DND-41 (cell line): ENCODE measurements around the gene PACS2.

Experiments
- ATAC-seq: fragments of 200-7000 bp; cut with Tn5 transposase; 3 replicates; pipeline ENCODE4 v1.9.1; 2021; ENCODE audit warnings: low read depth; ENCODE audit not compliant: insufficient read depth
- DNase-seq: peaks from one replicate; pipeline ENCODE4 v3.0.0-alpha.2; 2020
- H2AFZ ChIP-seq: 2 replicates; pipeline ENCODE4 v1.6.0; 2012; ENCODE audit warnings: low read depth, low read length
- H3K27ac ChIP-seq: 2 replicates; pipeline ENCODE4 v1.5.1; 2012; ENCODE audit warnings: low read length, inconsistent platforms
- H3K27me3 ChIP-seq: fragments of 200-600 bp; sonication (generic); 2 replicates; pipeline ENCODE4 v1.6.0; 2012; ENCODE audit warnings: low read length, mild to moderate bottlenecking, inconsistent platforms; ENCODE audit not compliant: insufficient read depth, poor library complexity
- H3K36me3 ChIP-seq: 2 replicates; pipeline ENCODE4 v1.5.1; 2012; ENCODE audit warnings: low read length, inconsistent platforms; ENCODE audit not compliant: insufficient read depth
- H3K4me1 ChIP-seq: 2 replicates; pipeline ENCODE4 v1.5.1; 2012; ENCODE audit warnings: mild to moderate bottlenecking, low read length; ENCODE audit not compliant: insufficient read depth
- H3K4me2 ChIP-seq: 2 replicates; pipeline ENCODE4 v1.6.0; 2012; ENCODE audit warnings: mild to moderate bottlenecking, moderate library complexity, low read length, inconsistent platforms; ENCODE audit not compliant: insufficient read depth
- H3K4me3 ChIP-seq, 2 experiments: fragments of 200-600 bp in 1 of 2; shearing (Covaris generic) in 1 of 2; 2 replicates each; pipeline ENCODE4 v1.5.1; 2012 to 2016; ENCODE audit warnings: inconsistent platforms in 2 of 2, low read length in 2 of 2, mild to moderate bottlenecking in 2 of 2, low read depth in 1 of 2, moderate library complexity in 1 of 2
- H3K79me2 ChIP-seq: 2 replicates; pipeline ENCODE4 v1.6.0; 2012; ENCODE audit warnings: low read length, inconsistent platforms; ENCODE audit not compliant: insufficient read depth
- H3K9ac ChIP-seq: 2 replicates; pipeline ENCODE4 v1.6.0; 2012; ENCODE audit warnings: low read depth, mild to moderate bottlenecking, inconsistent platforms, low read length, moderate library complexity
- H3K9me3 ChIP-seq: 2 replicates; pipeline ENCODE4 v1.5.1; 2012; ENCODE audit warnings: low read length, moderate library complexity, mild to moderate bottlenecking, inconsistent platforms; ENCODE audit not compliant: insufficient read depth, severe bottlenecking
- H4K20me1 ChIP-seq: 2 replicates; pipeline ENCODE4 v1.6.0; 2012; ENCODE audit warnings: low read length; ENCODE audit not compliant: insufficient read depth
- EZH2 ChIP-seq: IDR thresholded peaks from 3 replicates; pipeline ENCODE4 v1.6.1; 2012; ENCODE audit warnings: borderline replicate concordance, low read depth, mild to moderate bottlenecking, moderate library complexity, low read length, inconsistent platforms; ENCODE audit not compliant: severe bottlenecking
- TF ChIP-seq, protein P1 (sequence below): IDR thresholded peaks from 2 replicates; pipeline ENCODE4 v1.5.1; 2012; ENCODE audit warnings: borderline replicate concordance, low read length, moderate library complexity, mild to moderate bottlenecking; ENCODE audit not compliant: poor library complexity, severe bottlenecking; ENCODE audit errors: extremely low read depth

PACS2 gene

DNA sequence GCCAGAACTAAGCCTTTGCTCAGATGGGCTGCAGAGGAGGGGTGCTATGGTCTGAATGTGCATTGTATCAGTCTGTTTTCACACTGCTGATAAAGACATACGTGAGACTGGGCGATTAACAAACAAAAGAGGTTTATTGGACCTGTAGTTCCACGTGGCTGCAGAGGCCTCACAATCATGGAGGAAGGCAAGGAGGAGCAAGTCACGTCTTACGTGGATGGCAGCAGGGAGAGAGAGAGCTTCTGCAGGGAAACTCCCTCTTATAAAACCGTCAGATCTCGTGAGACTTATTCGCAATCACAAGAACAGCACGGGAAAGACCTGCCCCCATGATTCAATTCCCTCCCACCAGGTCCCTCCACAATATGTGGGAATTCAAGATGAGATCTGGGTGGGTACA is 10.0 kb upstream of the PACS2 start:
- no peaks in the 10 kb centered on the region for H3K27me3 ChIP-seq
- no peak overlapping the region for H3K4me2 ChIP-seq
- H3K9ac ChIP-seq, result no peak overlapping the region
- DNase-seq (no peak), ATAC-seq (no peak)
- H3K36me3 ChIP-seq, result no peaks in the 10 kb centered on the region; the same call in 1 of the 2 replicates
- TF ChIP-seq, protein P1, sequence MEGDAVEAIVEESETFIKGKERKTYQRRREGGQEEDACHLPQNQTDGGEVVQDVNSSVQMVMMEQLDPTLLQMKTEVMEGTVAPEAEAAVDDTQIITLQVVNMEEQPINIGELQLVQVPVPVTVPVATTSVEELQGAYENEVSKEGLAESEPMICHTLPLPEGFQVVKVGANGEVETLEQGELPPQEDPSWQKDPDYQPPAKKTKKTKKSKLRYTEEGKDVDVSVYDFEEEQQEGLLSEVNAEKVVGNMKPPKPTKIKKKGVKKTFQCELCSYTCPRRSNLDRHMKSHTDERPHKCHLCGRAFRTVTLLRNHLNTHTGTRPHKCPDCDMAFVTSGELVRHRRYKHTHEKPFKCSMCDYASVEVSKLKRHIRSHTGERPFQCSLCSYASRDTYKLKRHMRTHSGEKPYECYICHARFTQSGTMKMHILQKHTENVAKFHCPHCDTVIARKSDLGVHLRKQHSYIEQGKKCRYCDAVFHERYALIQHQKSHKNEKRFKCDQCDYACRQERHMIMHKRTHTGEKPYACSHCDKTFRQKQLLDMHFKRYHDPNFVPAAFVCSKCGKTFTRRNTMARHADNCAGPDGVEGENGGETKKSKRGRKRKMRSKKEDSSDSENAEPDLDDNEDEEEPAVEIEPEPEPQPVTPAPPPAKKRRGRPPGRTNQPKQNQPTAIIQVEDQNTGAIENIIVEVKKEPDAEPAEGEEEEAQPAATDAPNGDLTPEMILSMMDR, result no peak
- no peak for TF ChIP-seq EZH2
- H4K20me1 ChIP-seq, result no peaks in the 10 kb centered on the region; the same call in 1 of the 2 replicates
- H3K9me3 ChIP-seq, result peaks cover 3% of the 10 kb centered on the region
- H3K4me3 ChIP-seq, result no peak overlapping the region
- H3K4me1 ChIP-seq, result peaks cover 14% of the 10 kb centered on the region
- H2AFZ ChIP-seq, result no peak overlapping the region
- H3K79me2 ChIP-seq, result peaks cover 9% of the 10 kb centered on the region
- no peak overlapping the region for H3K27ac ChIP-seq

- no peak overlapping the region for H2AFZ ChIP-seq
- H3K79me2 ChIP-seq, result peaks cover 2% of the 10 kb centered on the region
- ATAC-seq, result no peak
- no peak for TF ChIP-seq EZH2
- TF ChIP-seq, protein P1, result no peak
- no peaks in the 10 kb centered on the region for H4K20me1 ChIP-seq
- no peaks in the 10 kb centered on the region for H3K9me3 ChIP-seq
- H3K27me3 ChIP-seq, result no peaks in the 10 kb centered on the region
- no peak overlapping the region for H3K4me2 ChIP-seq
- H3K4me1 ChIP-seq, result peaks cover 7% of the 10 kb centered on the region
- no peak overlapping the region for H3K9ac ChIP-seq
- no peak for DNase-seq
- no peaks in the 10 kb centered on the region; the same call in 1 of the 2 replicates for H3K36me3 ChIP-seq
- no peak overlapping the region for H3K27ac ChIP-seq
- no peak overlapping the region for H3K4me3 ChIP-seq
Measured at GRCh38 chr14:105305345-105305744, 9.2 kb upstream of the PACS2 start.

DNA sequence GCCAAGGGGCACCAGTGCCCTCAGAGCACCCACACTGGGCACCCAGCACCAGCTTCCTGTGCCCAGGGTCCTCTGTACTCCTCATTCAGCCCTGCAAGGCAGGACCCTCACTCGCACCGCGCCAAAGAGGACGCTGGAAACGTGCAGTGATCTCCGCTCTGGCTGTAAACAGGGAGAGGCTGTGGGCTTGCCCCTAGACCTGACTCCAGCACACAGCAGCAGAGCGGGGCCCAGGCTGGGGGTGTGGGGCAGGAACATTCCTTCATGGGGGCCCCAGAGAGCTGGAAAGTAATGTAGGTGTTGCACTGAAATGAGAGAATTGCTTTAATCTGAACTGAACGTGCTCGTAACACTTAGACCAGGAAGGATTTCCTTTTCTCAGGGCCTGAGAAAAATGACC is 8.8 kb upstream of the PACS2 start:
- Histone ChIP-seq H3K9ac (no peak overlapping the region), H3K4me3 (no peak overlapping the region), H3K27me3 (no peaks in the 10 kb centered on the region), H3K9me3 (no peaks in the 10 kb centered on the region), H3K27ac (no peak overlapping the region), H3K79me2 (no peaks in the 10 kb centered on the region), H3K4me1 (peaks cover 7% of the 10 kb centered on the region), H3K36me3 (no peaks in the 10 kb centered on the region), H3K4me2 (no peak overlapping the region), H2AFZ (no peak overlapping the region), H4K20me1 (no peaks in the 10 kb centered on the region)
- DNase-seq, result no peak
- TF ChIP-seq, protein P1, result no peak
- TF ChIP-seq EZH2, result no peak
- no peak for ATAC-seq

- Histone ChIP-seq H3K27me3 (no peaks in the 10 kb centered on the region), H3K79me2 (no peaks in the 10 kb centered on the region), H2AFZ (no peak overlapping the region), H3K9me3 (no peaks in the 10 kb centered on the region), H4K20me1 (no peaks in the 10 kb centered on the region), H3K36me3 (no peaks in the 10 kb centered on the region), H3K4me2 (no peak overlapping the region), H3K9ac (no peak overlapping the region), H3K27ac (no peak overlapping the region), H3K4me1 (no peaks in the 10 kb centered on the region), H3K4me3 (no peak overlapping the region)
- no peak for TF ChIP-seq EZH2
- TF ChIP-seq, protein P1, result no peak
- DNase-seq, result no peak
- ATAC-seq, result no peak
Measured at GRCh38 chr14:105307052-105307727, 7.4 kb upstream of the PACS2 start.
